HG03521 (cell line): ENCODE data around the gene UST.

Source experiments
- ATAC-seq: cut with Tn5 transposase; IDR thresholded peaks from one replicate; pipeline ENCODE4 v1.9.1; 2021; ENCODE audit warnings: mild to moderate bottlenecking, moderate library complexity; ENCODE audit not compliant: unreplicated experiment

UST gene, protein sequence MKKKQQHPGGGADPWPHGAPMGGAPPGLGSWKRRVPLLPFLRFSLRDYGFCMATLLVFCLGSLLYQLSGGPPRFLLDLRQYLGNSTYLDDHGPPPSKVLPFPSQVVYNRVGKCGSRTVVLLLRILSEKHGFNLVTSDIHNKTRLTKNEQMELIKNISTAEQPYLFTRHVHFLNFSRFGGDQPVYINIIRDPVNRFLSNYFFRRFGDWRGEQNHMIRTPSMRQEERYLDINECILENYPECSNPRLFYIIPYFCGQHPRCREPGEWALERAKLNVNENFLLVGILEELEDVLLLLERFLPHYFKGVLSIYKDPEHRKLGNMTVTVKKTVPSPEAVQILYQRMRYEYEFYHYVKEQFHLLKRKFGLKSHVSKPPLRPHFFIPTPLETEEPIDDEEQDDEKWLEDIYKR

DNA sequence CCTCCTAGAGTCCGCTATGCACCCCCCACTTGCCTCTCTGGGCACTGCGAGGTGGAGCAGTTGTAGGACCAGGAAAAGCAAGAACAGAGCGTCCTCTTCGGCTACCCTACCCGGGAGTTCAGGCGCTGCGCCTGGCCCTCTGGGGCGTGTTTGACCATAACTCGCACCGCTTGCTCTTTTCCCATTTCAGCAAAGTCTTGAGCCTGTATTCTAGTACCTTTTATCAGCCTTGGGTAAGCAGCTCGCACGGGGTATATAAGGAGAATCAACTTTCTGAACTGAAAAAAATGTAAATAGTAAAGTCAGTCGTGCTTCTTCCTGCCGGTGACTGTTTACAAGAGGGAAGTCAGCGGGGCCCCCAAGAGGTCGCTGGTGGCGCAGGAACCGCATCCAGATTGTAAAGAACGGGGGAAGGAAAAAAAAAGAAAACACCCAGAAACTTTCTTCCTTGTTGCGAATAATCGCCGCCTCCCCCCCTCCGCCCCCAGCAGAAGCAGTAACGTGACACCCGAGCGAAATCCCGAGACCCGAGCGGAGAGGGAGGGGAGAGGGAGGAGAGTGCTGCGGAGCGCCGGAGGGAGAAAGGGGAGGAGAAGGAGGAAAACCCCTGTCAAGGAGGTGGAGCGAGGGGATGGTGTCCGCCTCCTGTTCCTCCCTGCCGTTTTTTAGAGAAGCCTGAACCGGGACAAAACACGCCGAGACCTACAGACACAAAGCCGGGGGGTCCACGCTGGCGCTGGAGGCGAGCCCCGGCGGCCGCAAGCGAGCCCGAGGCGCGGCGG lies at the start of gene UST:
Gene UST, plus strand, starts transcription at position 668 of the 782 bp plus-strand sequence. CDS start 401 bp downstream, outside the sequence.
- no peak for ATAC-seq

DNA sequence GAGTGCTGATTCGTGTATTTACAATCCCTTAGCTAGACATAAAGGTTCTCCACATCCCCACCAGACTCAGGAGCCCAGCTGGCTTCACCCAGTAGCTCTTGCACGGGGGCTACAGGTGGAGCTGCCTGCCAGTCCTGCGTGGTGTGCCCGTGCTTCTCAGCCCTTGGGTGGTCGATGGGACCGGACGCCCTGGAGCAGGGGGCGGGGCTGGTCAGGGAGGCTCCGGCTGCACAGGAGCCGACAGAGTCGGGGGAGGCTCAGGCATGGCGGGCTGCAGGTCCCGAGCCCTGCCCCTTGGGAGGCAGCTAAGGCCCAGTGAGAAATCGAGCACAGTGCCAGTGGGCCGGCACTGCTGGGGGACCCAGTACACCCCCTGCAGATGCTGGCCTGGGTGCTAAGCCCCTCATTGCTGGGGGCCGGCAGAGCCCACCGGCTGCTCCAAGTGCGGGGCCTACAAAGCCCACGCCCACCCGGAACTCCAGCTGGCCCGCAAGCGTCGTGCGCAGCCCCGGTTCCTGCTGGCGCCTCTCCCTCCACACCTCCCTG lies 48.9 kb upstream of the UST start:
- no peak for ATAC-seq

DNA sequence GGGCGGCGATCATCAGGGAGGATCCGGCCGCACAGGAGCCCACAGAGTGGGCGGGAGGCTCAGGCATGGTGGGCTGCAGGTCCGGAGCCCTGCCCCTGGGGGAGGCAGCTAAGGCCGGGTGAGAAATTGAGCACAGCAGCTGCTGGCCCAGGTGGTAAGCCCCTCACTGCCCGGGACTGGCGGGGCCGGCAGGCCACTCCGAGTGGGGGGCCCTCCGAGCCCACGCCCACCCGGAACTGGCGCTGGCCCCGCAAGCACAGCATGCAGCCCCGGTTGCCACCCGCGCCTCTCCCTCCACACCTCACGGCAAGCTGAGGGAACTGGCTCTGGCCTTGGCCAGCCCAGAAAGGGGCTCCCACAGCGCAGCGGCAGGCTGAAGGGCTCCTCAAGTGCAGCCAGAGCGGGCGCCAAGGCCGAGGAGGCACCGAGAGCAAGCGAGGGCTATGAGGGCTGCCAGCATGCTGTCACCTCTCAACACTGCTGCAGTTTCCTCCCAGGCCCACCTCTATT lies 48.1 kb upstream of the UST start:
- ATAC-seq, result no peak

DNA sequence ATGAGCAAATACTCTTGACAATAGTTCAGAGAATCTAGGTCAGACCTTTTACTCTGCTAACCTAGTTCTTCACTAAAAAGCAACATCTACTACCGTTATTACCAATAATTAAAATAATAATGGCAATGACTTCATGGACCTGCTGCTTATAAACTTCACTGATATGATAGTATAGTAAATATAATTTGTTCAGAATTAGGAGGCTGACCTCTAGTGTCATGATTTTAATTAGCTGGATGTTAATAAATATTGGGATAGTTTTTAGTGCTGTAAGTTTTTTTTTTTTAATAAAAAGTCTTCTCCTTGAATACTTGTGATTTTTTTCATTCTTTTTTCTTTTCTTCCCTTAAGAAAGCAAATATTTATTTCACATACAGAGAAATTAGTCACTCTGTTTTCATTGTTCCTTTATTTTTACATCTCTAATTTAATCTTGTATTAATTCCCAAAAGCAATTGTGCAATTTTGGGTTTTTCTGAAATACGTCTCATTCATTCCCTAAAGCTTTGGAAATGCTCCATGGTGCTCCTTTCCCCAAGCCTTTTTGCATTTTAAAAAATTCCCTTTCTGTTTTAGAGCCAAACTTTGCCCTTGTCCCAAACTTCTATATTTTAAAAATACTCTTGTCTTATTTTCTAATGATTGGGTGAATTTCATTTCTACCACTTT lies 46.6 kb upstream of the UST start:
- no peak for ATAC-seq

DNA sequence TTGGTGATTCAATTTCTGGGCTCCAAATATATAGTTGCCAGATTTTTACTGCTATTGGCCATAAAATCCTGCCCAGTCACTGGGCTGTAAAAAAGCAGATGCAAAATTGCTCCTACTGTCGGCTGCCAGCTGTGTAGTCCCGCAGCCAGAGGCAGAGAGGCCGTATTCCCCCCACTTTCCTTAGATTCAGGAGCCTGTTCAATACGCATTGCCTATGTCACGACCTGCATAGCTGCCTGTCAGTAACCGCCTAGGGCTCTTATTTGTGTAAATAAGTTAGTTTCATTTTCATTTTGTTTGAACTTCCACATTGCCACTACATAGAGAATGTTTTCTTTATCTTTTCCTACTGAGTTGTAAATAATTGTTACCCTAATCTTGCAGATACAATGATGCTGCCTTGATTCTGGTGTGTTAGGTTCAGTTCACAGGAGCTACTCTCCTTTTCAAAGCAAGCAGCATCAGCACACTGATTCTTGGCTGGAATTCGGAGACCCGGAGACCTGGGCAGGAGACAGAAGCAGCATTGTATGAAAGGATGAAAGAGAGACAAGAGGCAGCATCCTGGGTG lies 46.0 kb upstream of the UST start:
- ATAC-seq, result peak; percentile 76

DNA sequence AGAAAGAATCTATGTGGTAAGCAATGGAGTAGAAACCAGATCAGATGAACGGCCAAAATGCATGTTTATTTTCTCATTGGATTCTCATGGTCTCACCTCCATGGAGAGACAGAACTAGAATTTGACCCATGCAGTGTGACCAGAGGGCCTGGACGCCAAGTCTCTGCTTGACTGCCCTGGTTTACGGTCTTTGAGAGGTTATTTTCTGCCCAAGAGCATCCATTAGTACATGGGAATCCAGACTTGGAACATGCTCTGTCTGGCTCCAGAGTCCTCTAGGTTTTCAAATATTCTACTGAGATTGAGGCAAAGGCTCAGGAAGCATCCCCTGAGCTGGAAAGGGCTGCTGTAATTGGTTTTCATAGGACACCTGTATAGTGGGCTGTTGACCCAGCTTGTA lies 45.5 kb upstream of the UST start:
- peak; percentile 10 for ATAC-seq

DNA sequence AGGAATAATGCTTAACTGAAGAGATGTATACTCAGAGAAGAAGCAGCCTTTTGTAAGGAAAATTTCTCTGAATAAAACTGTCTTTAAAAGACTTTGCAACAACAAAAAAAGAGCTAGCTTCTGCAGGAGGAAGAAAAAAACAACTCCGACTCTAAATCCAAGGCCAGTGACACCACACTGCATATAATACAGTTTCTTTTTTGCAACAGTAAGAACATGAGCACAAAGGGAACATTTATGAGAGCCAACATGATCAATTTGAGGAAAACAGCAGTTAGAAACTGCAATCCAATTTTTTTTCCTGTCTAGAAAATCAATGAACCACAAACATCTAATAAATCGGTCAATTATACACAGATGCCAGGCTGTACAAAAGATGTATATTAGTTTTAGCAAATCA lies 42.9 kb upstream of the UST start:
- ATAC-seq, result no peak

DNA sequence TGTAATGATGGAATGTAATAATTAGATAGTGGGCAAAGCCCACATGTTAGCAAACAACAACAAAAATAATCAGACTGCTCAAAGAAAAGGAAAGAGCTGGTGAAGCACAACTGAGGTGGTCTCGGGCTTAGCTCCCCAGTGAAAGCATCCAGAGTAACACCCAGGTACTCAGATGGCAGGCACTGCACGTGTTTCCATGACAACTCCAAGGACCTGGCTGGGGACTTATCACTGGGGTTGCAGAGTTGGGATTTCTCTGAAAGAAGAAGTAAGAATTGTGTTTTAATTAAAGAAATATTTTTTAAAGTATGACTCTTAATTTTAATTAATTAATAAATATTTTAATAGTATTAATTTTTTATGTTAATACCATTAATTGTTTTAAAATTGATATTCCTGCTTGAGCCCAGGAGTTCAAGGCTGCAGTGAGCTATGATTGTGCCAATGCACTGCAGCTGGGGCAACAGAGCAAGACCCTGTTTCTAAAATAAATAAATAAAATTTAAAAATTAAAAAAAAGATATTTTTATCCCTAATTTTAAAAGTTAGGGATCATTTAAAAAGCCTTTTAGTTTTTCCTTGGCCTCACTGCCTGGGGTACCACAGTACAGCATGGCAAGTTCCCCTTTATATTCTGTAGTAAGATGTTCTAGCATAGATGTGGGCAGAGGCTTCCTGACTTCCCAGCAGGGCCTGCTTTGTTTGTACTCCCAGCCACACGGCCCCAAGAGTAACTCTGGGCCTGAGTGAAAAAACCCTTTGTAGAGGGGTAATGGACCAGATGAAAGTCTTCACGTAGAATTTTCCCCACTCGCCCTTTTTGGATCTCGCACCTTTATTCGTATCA lies 42.2 kb upstream of the UST start:
- ATAC-seq, result no peak

DNA sequence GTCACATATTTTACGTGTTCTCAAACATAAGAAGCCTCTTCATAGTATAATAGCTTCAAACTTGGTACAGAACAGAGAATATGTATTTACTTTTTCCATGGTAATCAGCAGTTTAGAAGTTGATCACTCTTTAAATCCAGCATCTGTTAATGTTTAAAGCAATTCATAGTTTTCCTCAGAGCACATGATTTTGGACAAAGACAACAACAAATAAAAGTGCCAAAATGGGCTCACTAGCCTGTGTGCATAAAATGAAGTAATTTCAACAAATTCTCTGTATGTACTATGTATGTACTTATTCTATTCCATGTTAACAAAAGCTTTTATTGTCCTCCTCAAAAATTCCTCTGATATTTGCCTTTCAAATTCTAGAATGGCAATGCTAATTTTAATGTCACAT lies 38.1 kb upstream of the UST start:
- no peak for ATAC-seq

DNA sequence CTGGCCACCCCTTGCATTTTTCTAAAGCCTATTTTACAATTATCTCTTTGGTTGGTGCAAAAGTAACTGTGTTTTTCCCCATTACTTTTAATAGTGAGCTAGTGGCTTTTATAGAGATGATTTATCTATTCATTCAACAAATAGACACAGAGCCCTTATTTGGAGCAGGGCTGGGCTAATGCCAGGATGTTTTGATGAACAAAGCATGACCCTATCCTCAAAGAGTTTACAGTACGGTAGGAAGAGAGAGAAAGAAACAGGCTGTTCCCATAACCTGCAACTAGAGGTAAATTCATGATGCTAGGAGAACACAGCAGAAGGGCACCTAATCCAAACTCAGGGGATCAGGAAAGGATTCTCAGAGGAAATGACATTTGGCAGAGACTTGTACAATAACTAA lies 37.3 kb upstream of the UST start:
- ATAC-seq, result no peak

DNA sequence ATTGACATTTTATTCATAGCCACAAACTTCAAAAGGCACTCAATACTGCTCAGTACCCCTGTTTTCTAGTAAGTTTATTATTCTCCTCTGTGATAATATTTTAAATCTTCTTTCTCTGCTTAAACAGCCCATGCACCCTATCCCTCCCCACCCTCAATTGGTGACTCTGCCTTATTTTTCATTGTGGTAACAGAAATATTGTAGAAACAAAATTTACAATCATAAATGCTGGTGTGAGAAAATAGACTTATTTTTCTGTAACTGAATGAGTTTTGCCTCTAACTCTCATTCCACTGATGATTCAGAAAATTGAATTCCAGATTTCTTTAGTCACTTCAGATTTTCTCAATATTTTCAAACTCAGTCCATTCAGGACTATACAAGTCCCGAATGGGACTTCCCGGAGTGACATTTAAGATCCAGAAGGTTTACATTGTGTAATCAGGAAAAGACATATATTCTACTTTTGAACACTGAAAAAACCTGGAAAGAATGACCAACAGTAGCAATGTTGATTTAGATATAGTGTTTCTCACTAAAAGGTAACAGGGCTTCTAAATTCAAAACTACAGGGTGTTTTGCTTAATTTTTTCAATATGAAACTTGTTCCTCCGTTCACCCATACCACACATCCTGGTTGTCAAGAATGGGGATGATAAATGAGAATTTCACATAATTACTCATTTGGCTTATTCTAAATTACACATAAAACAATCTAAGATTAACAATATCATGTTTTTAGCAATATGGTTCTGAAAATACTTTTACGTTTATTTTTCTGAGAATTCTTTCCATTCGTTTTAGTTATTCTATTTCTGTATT lies 34.8 kb upstream of the UST start:
- no peak for ATAC-seq

DNA sequence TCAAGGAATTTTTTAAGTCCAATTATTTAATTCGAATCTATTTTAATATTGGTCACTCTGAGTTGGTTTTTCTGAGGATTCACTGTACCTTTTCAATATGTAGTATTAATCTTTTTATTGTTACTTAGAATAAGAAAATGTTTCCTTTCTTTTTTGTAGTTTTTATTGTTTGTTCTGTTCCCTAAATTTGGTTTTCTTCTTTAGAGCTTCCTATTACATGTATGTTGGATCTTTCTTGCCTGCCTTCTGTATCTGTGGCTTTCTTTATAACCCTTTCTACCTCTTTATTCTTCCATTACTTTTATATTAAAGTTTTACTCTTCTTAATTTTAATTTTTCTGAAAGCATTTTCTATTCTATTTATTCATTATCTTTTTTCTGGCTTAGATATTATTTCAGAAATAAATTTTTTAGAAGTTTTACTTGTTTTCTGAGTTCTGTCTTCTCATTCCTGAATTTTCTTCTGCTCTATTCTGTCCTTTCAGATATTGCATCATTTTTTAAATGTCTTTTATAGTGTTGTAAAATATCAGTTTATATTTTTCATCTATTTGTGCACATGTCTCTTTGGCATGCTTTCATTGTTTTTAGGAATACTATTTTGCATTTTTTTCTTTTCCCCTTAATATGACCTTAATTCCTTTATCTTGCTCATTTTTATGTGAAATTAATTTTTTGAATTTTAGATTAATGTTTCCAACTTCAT lies 33.6 kb upstream of the UST start:
- no peak for ATAC-seq

DNA sequence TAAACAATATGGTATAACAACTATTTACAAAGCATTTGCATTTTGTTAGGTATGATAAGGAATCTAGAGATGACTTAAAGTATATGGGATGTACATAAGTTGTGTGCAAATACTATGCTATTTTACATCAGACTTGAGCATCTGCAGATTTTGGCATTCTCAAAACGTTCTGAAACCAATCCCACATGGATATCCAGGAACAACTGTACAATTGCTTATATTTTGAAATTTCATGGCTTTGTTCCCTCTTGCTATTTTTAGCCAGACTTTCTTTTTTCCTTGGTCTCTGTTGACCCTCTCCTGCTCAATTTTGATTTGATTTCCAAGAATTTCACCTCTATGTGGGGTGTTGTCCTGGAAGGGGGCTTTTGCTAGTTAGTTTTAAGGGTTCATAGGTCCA lies 32.9 kb upstream of the UST start:
- ATAC-seq, result no peak

DNA sequence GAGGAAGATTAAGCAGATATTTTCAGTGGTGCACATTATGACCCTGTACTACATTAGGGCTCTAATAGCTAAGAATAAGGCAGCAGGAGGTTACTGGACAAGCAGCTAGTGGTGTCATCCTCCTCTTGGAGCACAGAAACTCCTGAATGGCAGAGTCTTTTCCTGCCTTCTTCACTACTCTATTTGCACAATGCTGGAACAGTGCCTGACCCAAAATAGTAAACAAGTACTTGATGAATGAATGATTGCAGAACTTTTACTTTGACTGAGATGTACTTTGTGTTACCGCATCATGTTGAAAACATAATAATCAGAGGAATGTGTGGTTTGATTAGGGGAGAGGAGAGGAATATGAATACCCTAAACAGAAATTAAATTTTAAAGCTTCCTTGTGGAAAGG lies 30.0 kb upstream of the UST start:
- ATAC-seq, result no peak

DNA sequence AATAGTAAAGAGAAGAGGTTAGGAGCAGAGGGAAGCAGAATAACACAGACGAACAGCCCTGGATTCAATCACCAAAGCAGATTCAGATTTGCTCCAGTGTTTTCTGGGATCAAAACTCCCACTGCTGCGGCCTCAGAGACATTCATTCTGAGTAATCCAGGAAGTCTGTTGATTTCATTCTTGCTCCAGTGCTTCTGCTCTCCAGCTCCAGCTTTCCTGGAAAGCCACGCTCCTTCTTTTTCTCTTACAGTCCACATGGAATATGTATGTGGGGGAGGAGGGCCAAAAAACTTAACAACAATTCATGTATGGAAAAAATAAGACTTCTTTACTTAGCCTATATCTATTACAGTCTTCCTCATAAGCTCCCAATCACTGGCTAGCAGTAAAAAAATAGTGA lies 26.4 kb upstream of the UST start:
- ATAC-seq, result no peak

DNA sequence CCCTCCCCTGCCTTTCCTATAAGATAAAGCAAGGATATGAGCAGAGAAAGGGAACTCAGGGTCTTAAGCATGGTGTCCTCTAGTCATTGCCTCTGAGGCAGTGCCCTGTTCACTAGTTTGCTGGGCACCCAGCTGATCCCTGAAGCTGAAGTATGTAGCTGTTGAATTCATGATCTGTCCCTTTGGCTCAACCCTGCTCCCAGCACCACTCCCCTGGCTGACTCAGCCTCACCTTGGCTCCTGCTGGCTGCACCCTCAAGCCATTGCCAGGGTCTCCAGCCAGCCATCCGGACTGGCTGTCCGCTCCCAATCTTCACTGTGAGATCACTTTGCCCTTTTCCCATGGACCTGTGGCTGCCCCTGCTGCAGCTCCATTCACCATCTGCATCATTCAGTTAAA lies 25.9 kb upstream of the UST start:
- no peak for ATAC-seq

DNA sequence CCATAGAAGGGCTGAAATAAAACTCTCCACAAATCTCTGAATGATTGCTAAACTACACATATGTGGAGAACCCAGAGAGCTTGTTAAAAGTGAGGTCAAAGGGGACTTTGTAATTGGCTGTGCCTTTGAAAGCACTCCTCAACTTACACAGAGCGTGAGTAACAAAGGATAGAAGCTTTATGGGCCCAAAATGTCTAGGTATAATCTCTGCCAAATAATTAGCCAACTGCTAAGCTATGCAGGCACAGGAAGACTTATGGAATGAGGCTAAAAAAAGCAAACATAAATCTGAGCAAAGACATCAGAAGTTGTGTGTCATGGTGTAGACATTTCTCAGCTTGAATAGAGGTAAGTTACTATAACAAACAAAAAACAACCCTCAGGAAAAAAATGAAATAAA lies 23.3 kb upstream of the UST start:
- ATAC-seq, result no peak

DNA sequence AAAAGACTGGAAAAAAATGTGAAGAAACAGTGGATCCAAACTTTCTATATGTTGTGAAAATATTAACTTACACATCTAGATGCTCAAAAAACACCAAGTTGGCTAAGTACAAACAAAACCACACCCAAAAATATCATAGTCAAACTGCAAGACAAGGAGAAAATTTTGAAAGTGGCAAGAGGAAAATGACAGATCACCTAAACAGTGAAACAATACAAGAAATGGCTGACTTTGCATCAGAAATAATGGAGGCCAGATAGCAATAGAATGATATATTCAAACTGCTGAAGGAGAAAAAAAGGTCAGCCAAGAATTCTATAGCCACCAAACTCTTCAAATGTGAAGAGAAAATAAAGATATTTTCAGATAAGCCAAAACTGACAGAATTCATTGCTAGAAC lies 22.4 kb upstream of the UST start:
- no peak for ATAC-seq

DNA sequence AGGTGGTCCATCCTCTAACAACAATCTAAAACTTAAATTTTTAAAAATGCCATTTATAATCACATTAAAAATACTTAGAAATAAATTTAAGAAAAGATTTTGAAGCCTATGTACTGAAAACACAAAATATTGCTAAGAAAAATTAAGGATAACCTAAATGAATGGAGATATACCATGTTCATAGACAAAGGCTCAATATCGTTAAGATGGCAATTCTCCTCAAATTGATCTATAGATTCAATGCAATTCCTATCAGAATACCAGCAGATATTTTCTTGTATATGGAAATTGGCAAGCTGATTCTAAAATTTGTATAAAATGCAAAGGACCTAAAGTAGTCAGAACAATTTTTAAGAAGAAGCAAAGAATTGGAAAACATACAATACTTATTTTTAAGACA lies 19.7 kb upstream of the UST start:
- no peak for ATAC-seq
